ENCODE measurements around the gene HSPG2. TPM values are rescaled to one million over a fixed set of nuclear protein-coding genes. Genes with fewer than 3 reads are reported as not detected.

Gene HSPG2
- total and polyA plus RNA-seq, 2 of the 8 experiments (the other 6 are each of a cell fraction or from before 2014, with no cell fraction given) = 17.8 to 111 TPM

DNA sequence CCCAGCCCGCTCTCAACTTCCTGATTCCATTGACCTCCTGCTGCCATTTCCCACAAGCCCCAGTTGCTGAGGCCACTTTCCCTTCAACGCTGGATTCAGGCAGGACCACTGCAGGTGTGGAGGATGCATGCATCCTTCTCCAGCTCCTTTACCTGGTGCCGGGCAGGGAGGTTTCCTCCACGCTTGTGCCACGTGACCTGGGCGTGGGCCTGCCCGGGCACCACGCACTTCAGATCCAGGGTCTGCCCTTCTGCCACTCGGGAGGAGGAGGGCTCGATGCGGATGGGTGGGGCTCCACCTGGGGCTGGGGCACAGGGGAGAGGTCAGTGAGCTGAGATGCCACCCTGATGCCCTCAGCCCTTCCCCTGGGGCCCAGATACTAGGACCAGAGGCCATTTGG lies 93.1 kb downstream of the HSPG2 start (continued):
- TF ChIP-seq, protein P1, sequence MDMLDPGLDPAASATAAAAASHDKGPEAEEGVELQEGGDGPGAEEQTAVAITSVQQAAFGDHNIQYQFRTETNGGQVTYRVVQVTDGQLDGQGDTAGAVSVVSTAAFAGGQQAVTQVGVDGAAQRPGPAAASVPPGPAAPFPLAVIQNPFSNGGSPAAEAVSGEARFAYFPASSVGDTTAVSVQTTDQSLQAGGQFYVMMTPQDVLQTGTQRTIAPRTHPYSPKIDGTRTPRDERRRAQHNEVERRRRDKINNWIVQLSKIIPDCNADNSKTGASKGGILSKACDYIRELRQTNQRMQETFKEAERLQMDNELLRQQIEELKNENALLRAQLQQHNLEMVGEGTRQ (IDR thresholded peaks at IDR 0.05; ENCODE audit: low read length) = no peak
- TF ChIP-seq SP2 (IDR thresholded peaks at IDR 0.05; ENCODE audit: low read length) = no peak
- no peak for TF ChIP-seq NRF1 (IDR thresholded peaks at IDR 0.05; ENCODE audit: low read depth, low read length)
